Esophagus mucosa (tissue), 1 donor: ENCODE data around the gene CRY2. TPM values are rescaled to one million over a fixed set of nuclear protein-coding genes. Genes with fewer than 3 reads are reported as not detected.

Source experiments
- ATAC-seq: fragments of 200-7000 bp; cut with Tn5 transposase; one replicate; pipeline ENCODE4 v1.9.1; 2020
- total RNA-seq: library from RNA; stranded (reverse); gene quantifications from one replicate; pipeline ENCODE4 v1.2.4, GENCODE V29; 2023
- donor health status: DM: yes; HTN: yes; CAD: no.

Gene CRY2
- total RNA-seq, 1 donor from 2014 or later = 6.6 TPM

- ATAC-seq = no peak
Measured at GRCh38 chr11:45932217-45932616, 84.9 kb downstream of the CRY2 start.

Other genes with a start within 250 kb of the CRY2 start
- 3.0 TPM for gene CHST1, start 181.9 kb upstream of the CRY2 start, total RNA-seq
- 22.8 TPM for gene SLC35C1, start 42.3 kb upstream of the CRY2 start, total RNA-seq
- gene MAPK8IP1, start 38.2 kb downstream of the CRY2 start, total RNA-seq = 1.1 TPM
- 0.56 TPM for gene FREY1, start 59.8 kb downstream of the CRY2 start, total RNA-seq
- 22.6 TPM for gene PEX16, start 70.4 kb downstream of the CRY2 start, total RNA-seq
- gene LARGE2, start 75.2 kb downstream of the CRY2 start, total RNA-seq = 30.4 TPM